GM20000 (cell line): Measurements from ENCODE around the gene FAM3D.

Source experiments
- DNase-seq: peaks from one replicate; pipeline ENCODE4 v3.0.0; 2012; ENCODE audit warnings: low spot score
- CTCF ChIP-seq: IDR thresholded peaks from 2 replicates; pipeline ENCODE4 v1.5.1; 2012; ENCODE audit warnings: mild to moderate bottlenecking, control low read depth; ENCODE audit errors: extremely low read depth, missing control alignments

FAM3D gene

GRCh38 chr3:58630710-58631092, 35.9 kb downstream of the FAM3D start:
- TF ChIP-seq CTCF, result no peak
- DNase-seq, result no peak

DNA sequence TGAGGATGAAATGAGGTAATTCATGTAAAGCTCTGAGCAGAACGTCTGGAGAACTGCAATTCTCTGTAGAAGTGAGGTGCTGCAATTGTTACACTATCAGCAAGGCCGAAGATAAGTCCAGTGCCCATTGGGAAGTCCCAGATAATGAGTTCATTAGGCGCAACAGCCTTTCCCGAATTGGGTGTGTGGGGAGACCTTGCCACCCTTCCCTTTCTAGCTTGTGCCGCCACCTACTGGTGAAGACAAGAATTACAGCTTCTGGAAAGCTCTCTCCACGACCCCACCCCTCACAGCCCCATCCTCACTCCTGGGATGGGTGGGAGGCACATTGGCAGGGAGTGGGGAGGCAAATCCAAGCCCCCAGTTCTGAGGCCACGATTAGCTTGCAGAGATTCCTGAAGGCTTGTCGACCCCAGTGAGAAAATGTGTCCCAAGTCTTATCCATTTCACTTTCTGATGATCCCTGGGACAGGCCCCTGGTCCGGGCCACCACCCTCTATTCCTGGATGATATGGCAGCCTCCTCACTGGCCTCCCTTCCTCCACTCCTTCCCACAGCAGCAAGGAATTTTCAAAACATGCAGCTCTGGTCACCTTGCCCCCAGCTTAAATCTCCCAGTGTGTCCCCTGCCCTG, 36.4 kb downstream of the FAM3D start:
- TF ChIP-seq CTCF, result peak; percentile 68
- DNase-seq, result peak; percentile 72

GRCh38 chr3:58629629-58630028, 36.9 kb downstream of the FAM3D start:
- TF ChIP-seq CTCF, result no peak
- no peak for DNase-seq

- no peak for TF ChIP-seq CTCF
- DNase-seq, result no peak
Measured at GRCh38 chr3:58628823-58629562, 37.6 kb downstream of the FAM3D start.

DNA sequence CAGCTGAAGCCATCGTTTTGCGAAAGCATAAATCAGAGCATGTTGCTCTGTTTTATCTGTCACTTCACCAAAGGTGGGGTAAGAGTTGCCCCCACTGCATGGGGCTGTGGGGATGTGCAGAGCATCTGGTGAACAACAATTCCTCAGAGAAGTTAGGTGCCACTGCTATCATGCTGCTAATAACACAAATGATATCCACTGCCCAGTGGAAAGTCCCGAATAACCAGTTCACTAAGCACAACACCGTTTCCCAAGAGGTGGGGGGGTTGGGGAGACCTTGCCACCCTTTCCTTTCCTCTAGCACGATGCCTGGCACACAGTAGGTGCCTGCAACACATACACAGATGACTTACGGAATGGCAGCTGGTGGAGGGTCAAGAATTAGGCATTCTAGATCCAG, 38.6 kb downstream of the FAM3D start:
- TF ChIP-seq CTCF, result no peak
- no peak for DNase-seq

GRCh38 chr3:58627570-58627885, 39.0 kb downstream of the FAM3D start:
- DNase-seq, result no peak

More at GRCh38 chr3:58627570-58627885, 39.0 kb downstream of the FAM3D start:
- TF ChIP-seq CTCF, result no peak
